ENCODE results near the gene HOXB5.

DNA sequence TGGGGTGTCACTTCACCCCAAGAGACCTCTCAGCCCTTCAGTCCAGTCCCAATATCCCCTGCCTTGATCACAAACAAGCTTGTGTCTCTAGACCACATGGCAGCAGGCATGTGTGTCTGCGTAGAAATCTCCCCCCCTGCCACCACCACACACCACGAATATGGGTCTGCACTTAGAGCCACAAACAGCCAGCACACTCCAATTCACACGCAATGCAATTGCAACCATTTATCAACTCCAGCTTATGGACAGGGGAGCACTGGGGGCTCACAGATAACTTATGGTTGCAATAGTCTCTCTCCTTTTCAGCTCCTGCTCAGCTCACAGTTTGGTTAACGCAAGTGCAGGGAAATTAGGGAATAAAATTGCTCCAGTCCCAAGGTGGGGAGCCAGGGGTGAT lies 30.0 kb upstream of the HOXB5 start:
- no peak for TF ChIP-seq CTCF (IDR thresholded peaks at IDR 0.05 in 2 of 3, conservative IDR thresholded peaks at IDR 0.05 in 1 of 3; ENCODE audit: control insufficient read depth in 2 of 3, extremely low read depth in 1 of 3, insufficient read depth in 1 of 3, low read depth in 3 of 3, low read length in 3 of 3)
- TF ChIP-seq MEF2A (IDR thresholded peaks at IDR 0.05; ENCODE audit: insufficient read depth, low read depth, low read length): no peak
- TF ChIP-seq, protein P1, sequence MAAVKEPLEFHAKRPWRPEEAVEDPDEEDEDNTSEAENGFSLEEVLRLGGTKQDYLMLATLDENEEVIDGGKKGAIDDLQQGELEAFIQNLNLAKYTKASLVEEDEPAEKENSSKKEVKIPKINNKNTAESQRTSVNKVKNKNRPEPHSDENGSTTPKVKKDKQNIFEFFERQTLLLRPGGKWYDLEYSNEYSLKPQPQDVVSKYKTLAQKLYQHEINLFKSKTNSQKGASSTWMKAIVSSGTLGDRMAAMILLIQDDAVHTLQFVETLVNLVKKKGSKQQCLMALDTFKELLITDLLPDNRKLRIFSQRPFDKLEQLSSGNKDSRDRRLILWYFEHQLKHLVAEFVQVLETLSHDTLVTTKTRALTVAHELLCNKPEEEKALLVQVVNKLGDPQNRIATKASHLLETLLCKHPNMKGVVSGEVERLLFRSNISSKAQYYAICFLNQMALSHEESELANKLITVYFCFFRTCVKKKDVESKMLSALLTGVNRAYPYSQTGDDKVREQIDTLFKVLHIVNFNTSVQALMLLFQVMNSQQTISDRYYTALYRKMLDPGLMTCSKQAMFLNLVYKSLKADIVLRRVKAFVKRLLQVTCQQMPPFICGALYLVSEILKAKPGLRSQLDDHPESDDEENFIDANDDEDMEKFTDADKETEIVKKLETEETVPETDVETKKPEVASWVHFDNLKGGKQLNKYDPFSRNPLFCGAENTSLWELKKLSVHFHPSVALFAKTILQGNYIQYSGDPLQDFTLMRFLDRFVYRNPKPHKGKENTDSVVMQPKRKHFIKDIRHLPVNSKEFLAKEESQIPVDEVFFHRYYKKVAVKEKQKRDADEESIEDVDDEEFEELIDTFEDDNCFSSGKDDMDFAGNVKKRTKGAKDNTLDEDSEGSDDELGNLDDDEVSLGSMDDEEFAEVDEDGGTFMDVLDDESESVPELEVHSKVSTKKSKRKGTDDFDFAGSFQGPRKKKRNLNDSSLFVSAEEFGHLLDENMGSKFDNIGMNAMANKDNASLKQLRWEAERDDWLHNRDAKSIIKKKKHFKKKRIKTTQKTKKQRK (IDR thresholded peaks at IDR 0.05; ENCODE audit: low read depth, low read length): no peak
- no peak for TF ChIP-seq BCL11A (IDR thresholded peaks at IDR 0.05; ENCODE audit: low read depth, low read length)
- TF ChIP-seq NFYB (IDR thresholded peaks at IDR 0.05; ENCODE audit: insufficient read depth, low read depth, low read length): no peak
- no peak for TF ChIP-seq JUNB (IDR thresholded peaks at IDR 0.05)
- TF ChIP-seq MAX (IDR thresholded peaks at IDR 0.05; ENCODE audit: low read depth, low read length): no peak
- no peak for TF ChIP-seq EZH2 (IDR thresholded peaks at IDR 0.05; ENCODE audit: borderline replicate concordance, control insufficient read depth, low read depth, low read length)
- TF ChIP-seq NR2C2 (IDR thresholded peaks at IDR 0.05; ENCODE audit: borderline replicate concordance, control insufficient read depth, insufficient read length, low read depth): no peak
- TF ChIP-seq HDAC2 (IDR thresholded peaks at IDR 0.05): no peak
- no peak for TF ChIP-seq ATF3 (IDR thresholded peaks at IDR 0.05; ENCODE audit: borderline replicate concordance, extremely low read depth, low read depth, low read length)
- no peak for TF ChIP-seq HDAC6 (IDR thresholded peaks at IDR 0.05; ENCODE audit: unreplicated experiment)
- no peak for TF ChIP-seq RAD51 (IDR thresholded peaks at IDR 0.05)
- no peak for TF ChIP-seq BMI1 (IDR thresholded peaks at IDR 0.05; ENCODE audit: borderline replicate concordance)

All from GM12878 (cell line).